Posterior vena cava (tissue), 2 donors: ENCODE data around the gene TEX19. TPM values are rescaled to one million over a fixed set of nuclear protein-coding genes. Genes with fewer than 3 reads are reported as not detected.

Experiments
- total RNA-seq, 2 donors: library from RNA; stranded (reverse); fragmentation: NEBNext Ultra II Directional; extraction: Animal tissue kit (Norgen Biotek cat#: 25700); gene quantifications; one replicate each; pipeline ENCODE4 v1.2.1, GENCODE V29; 2021
- donor health status: DM: yes; HTN: yes; CAD: no.
- donor health status: DM: yes; HTN: yes; CAD: no.

TEX19 gene
- total RNA-seq, 2 donors from 2014 or later: not detected

Other genes starting within 250 kb of the TEX19 start
- 10 to 100 TPM; 20.3 to 28.5 TPM for gene CCDC57, start 146.4 kb upstream of the TEX19 start, total RNA-seq
- gene SLC16A3, start 130.2 kb upstream of the TEX19 start, total RNA-seq: 10 to 100 TPM; 53.7 to 65.6 TPM
- gene CSNK1D, start 85.5 kb upstream of the TEX19 start, total RNA-seq: 100 to 1,000 TPM in 1 of 2 donors, 10 to 100 TPM in 1; 93.6 to 103 TPM
- gene CD7, start 41.6 kb upstream of the TEX19 start, total RNA-seq: 1 to 10 TPM; 1.9 to 3.0 TPM
- gene SECTM1, start 25.5 kb upstream of the TEX19 start, total RNA-seq: 10 to 100 TPM; 10.3 to 14.5 TPM
- gene UTS2R, start 12.5 kb downstream of the TEX19 start, total RNA-seq: not detected
- gene HEXD, start 59.1 kb downstream of the TEX19 start, total RNA-seq: 10 to 100 TPM; 10.0 to 16.4 TPM
- gene OGFOD3, start 59.3 kb downstream of the TEX19 start, total RNA-seq: 10 to 100 TPM; 21.0 to 26.8 TPM
- 10 to 100 TPM; 55.5 to 77.9 TPM for gene CYBC1, start 91.5 kb downstream of the TEX19 start, total RNA-seq
- gene NARF, start 99.5 kb downstream of the TEX19 start, total RNA-seq: 10 to 100 TPM; 34.2 to 37.1 TPM
- 10 to 100 TPM; 42.4 to 49.6 TPM for gene FOXK2, start 160.5 kb downstream of the TEX19 start, total RNA-seq